Measurements from ENCODE around the gene LCP1. TPM values are rescaled to one million over a fixed set of nuclear protein-coding genes. Genes with fewer than 3 reads are reported as not detected.
A peak's percentile ranks its signal among the peaks of the same experiment; 100 is the strongest.
"Not testable (repeated sequence)": the region's sequence is repeated elsewhere in the genome, so short reads cannot be mapped to it uniquely, and the experiment has no call there.

Gene LCP1
- total RNA-seq, 1 experiment from 2014 or later, result 73.0 TPM

DNA sequence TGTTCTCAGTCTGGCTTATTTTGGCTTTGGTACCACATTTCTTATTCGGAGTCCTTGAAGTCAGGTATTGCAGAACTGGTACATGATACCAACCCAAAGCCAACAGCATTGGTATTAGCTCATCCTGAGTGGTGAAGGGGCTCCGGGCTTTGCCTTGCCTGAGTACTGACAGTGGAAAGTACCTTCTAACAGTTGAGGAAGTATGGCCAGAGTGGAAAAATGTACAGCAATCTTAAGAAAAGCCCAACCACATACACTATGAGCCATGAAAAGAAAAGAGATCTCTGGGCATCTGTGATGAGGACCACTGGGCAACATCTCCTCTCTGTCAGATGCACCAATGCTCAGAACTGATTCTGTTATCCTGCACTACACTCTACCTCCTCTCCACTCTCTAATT lies 8.3 kb downstream of the LCP1 start:
- no peaks in the 10 kb centered on the region for H3K9me3 ChIP-seq (replicated peaks)
- peaks cover 37% of the 10 kb centered on the region for H3K4me1 ChIP-seq (replicated peaks)
- no peak overlapping the region for H3K4me3 ChIP-seq
- H3K27me3 ChIP-seq (replicated peaks), result no peaks in the 10 kb centered on the region
- no peaks in the 10 kb centered on the region; the same call in 1 of the 2 replicates for H3K36me3 ChIP-seq
- H3K27ac ChIP-seq, result no peak overlapping the region
- no peak for DNase-seq (ENCODE audit: low read depth in 1 of 2, low spot score in 2 of 2)

DNA sequence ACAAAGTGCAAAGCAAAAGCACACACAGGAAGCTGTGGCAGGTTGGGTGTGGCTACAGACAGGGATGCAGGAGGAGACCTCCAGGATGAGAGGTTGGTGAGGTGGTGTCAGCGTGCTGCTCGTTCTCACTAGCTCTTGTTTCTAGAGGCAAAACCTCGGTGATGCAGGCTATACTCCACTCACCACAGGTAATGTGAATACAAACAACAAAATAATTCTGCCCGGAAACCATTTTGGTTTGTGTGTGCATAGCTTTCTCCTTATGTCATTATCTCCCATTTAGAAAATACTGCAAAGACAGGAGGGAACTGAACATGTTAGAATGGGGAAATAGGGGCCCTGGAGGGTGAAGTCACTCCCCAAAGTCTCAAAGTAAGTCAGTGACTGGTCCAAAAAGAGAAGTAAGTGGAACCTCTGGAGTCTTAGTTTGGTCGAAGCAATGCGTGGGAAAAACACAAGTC lies 9.4 kb downstream of the LCP1 start:
- Histone ChIP-seq H3K27me3 (replicated peaks) (no peaks in the 10 kb centered on the region), H3K9me3 (replicated peaks) (no peaks in the 10 kb centered on the region), H3K4me3 (no peak overlapping the region), H3K27ac (peak overlapping the region; percentile 18), H3K4me1 (replicated peaks) (peaks cover 48% of the 10 kb centered on the region), H3K36me3 (no peaks in the 10 kb centered on the region; the same call in 1 of the 2 replicates)
- DNase-seq (ENCODE audit: low read depth in 1 of 2, low spot score in 2 of 2), result peak in 1 of 2 experiments; percentile 44

DNA sequence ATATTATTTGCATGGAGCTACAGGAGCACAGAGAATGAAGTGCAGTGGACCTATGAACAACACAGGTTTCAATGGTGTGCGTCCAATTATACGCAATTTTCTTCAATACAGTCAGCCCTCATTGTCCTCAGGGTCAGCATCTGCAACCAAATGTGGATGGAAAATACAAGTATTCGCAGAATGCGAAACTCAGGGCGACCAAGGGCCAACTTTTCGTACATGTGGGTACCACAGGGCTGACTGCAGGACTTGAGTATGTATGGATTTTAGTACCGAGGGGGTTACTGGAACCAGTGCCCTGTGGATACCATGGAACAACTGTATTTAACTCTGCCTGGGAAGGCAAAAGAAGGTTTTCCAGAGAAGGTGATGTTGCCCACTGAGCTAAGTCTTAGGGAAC lies 10.2 kb downstream of the LCP1 start:
- H3K27me3 ChIP-seq (replicated peaks), result no peaks in the 10 kb centered on the region
- no peak for DNase-seq (ENCODE audit: low read depth in 1 of 2, low spot score in 2 of 2)
- no peak overlapping the region for H3K27ac ChIP-seq
- peaks cover 56% of the 10 kb centered on the region for H3K4me1 ChIP-seq (replicated peaks)
- no peaks in the 10 kb centered on the region for H3K9me3 ChIP-seq (replicated peaks)
- no peak overlapping the region for H3K4me3 ChIP-seq
- H3K36me3 ChIP-seq, result no peaks in the 10 kb centered on the region; the same call in 1 of the 2 replicates

DNA sequence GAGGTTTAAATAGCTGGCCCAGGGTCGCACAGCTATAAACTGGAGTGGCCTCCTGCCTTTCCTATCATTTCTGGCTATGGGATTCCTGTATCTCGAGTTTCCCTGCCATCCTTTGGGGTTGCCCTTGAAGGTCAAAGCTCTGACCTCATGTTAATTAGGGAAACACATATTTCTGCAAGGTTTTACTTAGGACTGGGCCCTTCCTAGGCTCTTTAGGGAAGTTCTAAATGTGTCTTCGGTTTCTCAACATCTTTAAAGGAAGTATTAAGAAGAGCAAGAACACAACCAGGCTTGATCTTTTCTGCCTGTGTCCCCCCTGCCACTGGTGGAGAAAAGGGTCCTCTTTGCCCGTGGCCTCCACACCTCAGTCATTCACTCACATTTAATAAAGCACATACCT lies 10.8 kb downstream of the LCP1 start:
- DNase-seq (ENCODE audit: low read depth in 1 of 2, low spot score in 2 of 2), result no peak
- no peaks in the 10 kb centered on the region; the same call in 1 of the 2 replicates for H3K36me3 ChIP-seq
- H3K4me3 ChIP-seq, result no peak overlapping the region
- peaks cover 61% of the 10 kb centered on the region for H3K4me1 ChIP-seq (replicated peaks)
- no peaks in the 10 kb centered on the region for H3K27me3 ChIP-seq (replicated peaks)
- H3K27ac ChIP-seq, result no peak overlapping the region
- no peaks in the 10 kb centered on the region for H3K9me3 ChIP-seq (replicated peaks)

DNA sequence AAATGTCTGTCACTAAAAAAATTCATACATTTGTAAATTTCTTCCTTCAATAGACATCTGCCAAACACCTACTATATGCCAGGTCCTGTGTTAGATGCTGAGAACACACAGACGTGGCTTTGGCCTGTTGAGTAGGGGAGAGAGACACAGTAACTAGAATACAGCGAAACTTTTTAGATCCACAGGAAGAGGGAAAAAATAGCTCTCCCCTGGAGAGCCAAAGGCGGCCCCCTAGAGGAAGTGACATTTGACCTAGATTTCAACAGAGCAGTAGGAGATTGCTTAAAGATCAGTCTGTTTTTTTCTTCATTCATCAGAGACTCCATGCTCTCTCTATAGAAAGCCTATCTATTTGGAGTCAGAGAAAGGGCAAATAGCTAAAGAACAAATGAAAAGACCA lies 11.3 kb downstream of the LCP1 start:
- Histone ChIP-seq H3K36me3 (no peaks in the 10 kb centered on the region; the same call in 1 of the 2 replicates), H3K27ac (no peak overlapping the region), H3K9me3 (replicated peaks) (no peaks in the 10 kb centered on the region), H3K4me1 (replicated peaks) (peaks cover 66% of the 10 kb centered on the region), H3K27me3 (replicated peaks) (no peaks in the 10 kb centered on the region), H3K4me3 (no peak overlapping the region)
- DNase-seq (ENCODE audit: low read depth in 1 of 2, low spot score in 2 of 2), result no peak

DNA sequence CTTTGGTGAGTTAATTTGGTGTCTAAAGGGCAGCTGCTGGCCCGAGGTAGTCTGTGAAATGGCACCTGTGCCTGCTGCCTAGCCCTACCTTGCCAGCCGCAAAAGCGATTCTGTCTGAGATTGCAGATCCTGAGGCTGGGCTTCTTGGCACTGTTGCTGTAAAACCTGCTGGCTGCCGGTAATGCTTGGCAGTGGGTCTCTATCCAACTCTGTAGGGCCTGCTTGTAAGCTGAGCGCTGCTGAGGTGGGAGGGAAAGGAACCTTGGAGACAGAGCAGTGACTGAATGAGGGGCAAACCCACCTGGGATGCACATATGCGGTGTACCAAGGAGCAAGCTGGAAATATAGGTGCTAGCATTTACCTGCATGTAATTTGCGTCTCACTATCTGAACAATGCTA lies 11.7 kb downstream of the LCP1 start:
- Histone ChIP-seq H3K36me3 (no peaks in the 10 kb centered on the region; the same call in 1 of the 2 replicates), H3K9me3 (replicated peaks) (no peaks in the 10 kb centered on the region), H3K4me1 (replicated peaks) (peaks cover 71% of the 10 kb centered on the region), H3K4me3 (no peak overlapping the region), H3K27ac (no peak overlapping the region), H3K27me3 (replicated peaks) (no peaks in the 10 kb centered on the region)
- no peak for DNase-seq (ENCODE audit: low read depth in 1 of 2, low spot score in 2 of 2)

DNA sequence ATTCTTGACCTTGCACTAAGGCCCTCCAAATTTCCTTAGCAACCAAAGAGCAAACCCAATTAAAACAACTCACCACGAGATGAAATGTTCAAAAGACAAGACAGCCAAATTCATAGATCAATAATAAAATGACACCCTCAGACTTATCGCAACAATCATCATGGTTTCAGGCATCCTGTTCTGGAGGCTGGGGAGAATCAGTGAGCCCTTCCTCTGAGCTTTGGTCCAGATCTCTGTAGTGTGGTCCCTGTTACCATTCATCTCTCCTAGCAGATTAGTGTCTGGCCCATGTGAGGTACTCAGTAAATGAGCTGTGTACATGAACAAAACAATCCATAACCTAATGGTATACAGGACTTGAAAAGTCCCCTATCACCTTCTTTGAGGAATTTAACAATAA lies 12.2 kb downstream of the LCP1 start:
- Histone ChIP-seq H3K27me3 (replicated peaks) (no peaks in the 10 kb centered on the region), H3K9me3 (replicated peaks) (no peaks in the 10 kb centered on the region), H3K4me3 (no peak overlapping the region), H3K36me3 (no peaks in the 10 kb centered on the region; the same call in 1 of the 2 replicates), H3K27ac (no peak overlapping the region), H3K4me1 (replicated peaks) (peaks cover 76% of the 10 kb centered on the region)
- no peak for DNase-seq (ENCODE audit: low read depth in 1 of 2, low spot score in 2 of 2)

DNA sequence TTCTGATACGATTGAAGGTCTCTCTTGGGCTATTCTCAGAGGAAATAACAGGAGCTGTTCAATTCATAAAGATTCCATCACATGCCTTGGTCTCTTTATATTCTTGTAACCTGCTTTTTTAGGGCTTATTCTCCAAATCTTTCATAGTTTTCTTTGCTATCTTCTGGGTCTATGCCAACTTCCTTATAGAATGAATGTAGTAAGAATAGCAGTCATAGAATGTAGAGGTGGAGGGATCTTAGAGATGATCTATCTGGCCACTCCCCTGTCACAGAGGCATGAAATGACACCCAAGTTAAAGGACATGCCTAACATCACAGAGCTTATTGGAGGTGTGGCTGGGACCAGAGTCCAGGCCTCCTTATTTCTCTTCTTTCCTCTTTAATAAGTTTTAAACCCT lies 13.2 kb downstream of the LCP1 start:
- Histone ChIP-seq H3K4me1 (replicated peaks) (peaks cover 77% of the 10 kb centered on the region), H3K27ac (peak overlapping the region; percentile 13; the same call in 1 of the 2 replicates), H3K4me3 (no peak overlapping the region), H3K9me3 (replicated peaks) (no peaks in the 10 kb centered on the region), H3K36me3 (no peaks in the 10 kb centered on the region; the same call in 1 of the 2 replicates), H3K27me3 (replicated peaks) (no peaks in the 10 kb centered on the region)
- no peak for DNase-seq (ENCODE audit: low read depth in 1 of 2, low spot score in 2 of 2)

DNA sequence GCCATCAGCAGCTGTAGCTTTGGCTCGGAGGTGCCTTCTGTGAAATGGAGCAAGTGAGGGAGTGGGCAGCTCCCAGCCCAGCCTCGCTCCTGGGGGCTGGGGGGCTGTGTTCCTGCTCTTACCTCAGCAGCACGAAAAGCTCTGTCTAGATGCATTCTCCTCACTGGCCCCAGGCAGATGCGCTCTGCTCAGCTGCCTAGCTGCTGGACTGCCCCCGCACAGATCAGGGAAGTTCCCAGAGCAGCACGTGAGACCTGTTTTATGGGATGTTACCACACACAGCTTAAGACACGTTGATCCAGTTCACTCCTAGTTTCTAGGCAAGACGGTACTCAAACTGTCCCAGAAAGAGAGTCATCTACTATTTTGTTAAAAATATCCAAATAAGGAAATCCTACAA lies 13.6 kb downstream of the LCP1 start:
- no peaks in the 10 kb centered on the region for H3K36me3 ChIP-seq
- H3K4me3 ChIP-seq, result no peak overlapping the region
- no peaks in the 10 kb centered on the region for H3K9me3 ChIP-seq (replicated peaks)
- peaks cover 73% of the 10 kb centered on the region for H3K4me1 ChIP-seq (replicated peaks)
- DNase-seq (ENCODE audit: low read depth in 1 of 2, low spot score in 2 of 2), result peak; percentile 34 to 50
- H3K27ac ChIP-seq, result peak overlapping the region; percentile 13; the same call in 1 of the 2 replicates
- no peaks in the 10 kb centered on the region for H3K27me3 ChIP-seq (replicated peaks)

DNA sequence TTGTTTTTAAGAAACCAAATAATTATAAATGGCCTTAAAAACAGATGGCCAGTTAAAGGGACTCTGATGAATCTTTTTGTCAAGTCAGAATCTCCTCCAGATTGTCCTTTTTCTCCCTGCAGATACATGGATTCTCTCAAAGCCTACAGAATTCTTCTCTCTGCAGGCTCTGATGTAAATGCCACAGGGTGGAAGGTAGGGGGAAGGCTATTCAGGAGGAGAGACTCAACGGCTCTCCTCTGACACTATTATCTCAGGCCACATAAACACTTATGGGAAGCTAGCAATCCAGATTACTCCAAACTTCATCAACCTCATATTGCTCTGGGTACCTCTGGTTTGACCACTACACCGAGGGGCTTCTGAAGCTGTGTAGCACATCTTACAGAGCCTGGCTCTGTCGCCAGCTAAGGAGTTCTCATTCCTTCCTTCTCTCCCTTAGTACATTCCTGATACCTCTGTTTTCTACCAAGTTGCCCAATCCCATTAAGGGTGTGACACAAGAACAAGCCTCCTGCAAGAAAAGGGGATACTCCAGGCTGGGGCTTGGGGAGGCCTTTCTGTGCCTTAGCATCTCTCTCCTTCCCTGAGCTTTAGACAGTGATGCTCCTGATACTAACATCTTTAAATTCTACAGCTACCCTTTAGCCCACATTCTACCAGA lies 14.9 kb downstream of the LCP1 start:
- H3K27me3 ChIP-seq (replicated peaks), result no peaks in the 10 kb centered on the region
- DNase-seq (ENCODE audit: low read depth in 1 of 2, low spot score in 2 of 2), result no peak
- H3K9me3 ChIP-seq (replicated peaks), result no peaks in the 10 kb centered on the region
- no peak overlapping the region for H3K27ac ChIP-seq
- H3K4me3 ChIP-seq, result no peak overlapping the region
- H3K4me1 ChIP-seq (replicated peaks), result peaks cover 60% of the 10 kb centered on the region
- no peaks in the 10 kb centered on the region for H3K36me3 ChIP-seq

DNA sequence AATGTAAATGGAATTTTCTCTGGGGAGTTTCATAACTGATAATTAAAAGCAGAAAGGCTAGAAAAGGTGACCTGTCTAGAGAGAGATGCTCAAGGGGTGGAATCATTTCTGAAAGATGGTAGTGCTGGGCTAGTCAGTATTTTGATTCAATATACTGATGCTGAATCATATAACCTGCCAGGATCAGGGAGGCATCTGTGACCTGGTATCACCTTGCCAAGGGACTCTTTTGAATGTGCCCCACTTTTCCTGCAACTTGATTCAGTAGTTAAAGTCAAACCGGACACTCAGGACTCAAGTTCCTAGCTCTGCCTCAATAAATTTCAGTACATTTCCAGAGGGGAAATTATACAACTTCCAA lies 15.8 kb downstream of the LCP1 start:
- no peaks in the 10 kb centered on the region for H3K9me3 ChIP-seq (replicated peaks)
- H3K27me3 ChIP-seq (replicated peaks), result no peaks in the 10 kb centered on the region
- peak overlapping the region; percentile 46; the same call in 1 of the 2 replicates for H3K27ac ChIP-seq
- no peak for DNase-seq (ENCODE audit: low read depth in 1 of 2, low spot score in 2 of 2)
- no peak overlapping the region for H3K4me3 ChIP-seq
- H3K36me3 ChIP-seq, result no peaks in the 10 kb centered on the region
- H3K4me1 ChIP-seq (replicated peaks), result peaks cover 56% of the 10 kb centered on the region

DNA sequence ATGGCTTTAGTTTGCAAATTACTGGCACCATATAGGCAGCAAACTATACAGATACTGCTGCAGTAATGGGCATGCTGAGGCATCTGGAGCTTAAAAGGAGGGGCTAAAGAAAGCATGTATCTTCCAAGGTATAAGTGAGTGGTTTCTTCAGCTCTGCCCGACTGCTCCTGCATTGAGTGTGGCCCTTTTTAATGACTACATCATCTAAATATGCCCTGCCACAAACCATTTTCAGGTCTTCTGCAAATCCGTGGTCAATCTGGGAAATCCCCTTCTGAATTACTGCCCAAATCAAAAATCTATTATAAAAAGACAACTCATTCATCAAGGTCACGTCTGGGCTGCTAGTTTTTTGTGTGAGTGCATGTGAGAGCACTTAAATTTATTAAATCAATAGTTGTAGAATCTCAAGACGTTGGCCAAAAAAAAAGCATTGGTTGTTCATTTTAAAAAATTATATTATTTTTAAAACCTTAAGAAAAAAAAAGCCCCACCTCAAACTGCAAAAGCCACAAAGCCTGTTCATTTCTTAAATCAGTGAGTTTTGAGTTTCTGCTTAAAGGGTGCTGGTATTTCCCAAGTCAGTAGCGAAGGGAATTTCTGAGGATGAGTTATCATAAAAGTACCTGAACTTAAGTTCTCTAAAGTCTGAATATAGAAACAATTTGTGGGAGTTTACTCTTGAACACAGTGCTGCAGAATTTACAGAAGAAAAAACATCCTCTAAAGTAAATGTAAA lies 16.3 kb downstream of the LCP1 start:
- no peak overlapping the region for H3K4me3 ChIP-seq
- H3K4me1 ChIP-seq (replicated peaks), result peaks cover 52% of the 10 kb centered on the region
- DNase-seq (ENCODE audit: low read depth in 1 of 2, low spot score in 2 of 2), result peak; percentile 51 to 58
- no peaks in the 10 kb centered on the region for H3K36me3 ChIP-seq
- H3K27me3 ChIP-seq (replicated peaks), result no peaks in the 10 kb centered on the region
- peak overlapping the region; percentile 46 for H3K27ac ChIP-seq
- H3K9me3 ChIP-seq (replicated peaks), result no peaks in the 10 kb centered on the region

DNA sequence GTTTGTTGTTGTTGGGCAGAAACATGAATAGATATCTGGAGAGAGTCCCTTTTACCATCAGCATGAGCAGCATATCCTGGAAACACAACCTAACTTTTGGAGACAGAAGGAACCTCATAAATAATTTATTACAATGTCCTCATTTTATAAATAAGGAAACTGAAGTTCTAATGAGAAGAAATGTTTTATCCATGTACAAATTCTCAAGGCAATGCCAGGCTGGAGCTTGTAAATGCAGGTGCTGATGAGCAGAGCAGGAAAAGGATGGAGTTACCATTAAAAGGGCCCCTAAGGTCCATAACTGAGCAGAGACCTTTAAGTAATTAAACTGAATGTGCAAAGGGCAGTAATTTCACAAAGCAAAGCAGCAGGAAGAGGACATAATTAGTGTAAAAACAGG lies 17.3 kb downstream of the LCP1 start:
- Histone ChIP-seq H3K9me3 (replicated peaks) (no peaks in the 10 kb centered on the region), H3K27me3 (replicated peaks) (no peaks in the 10 kb centered on the region), H3K4me3 (no peak overlapping the region), H3K36me3 (no peaks in the 10 kb centered on the region; the same call in 1 of the 2 replicates), H3K4me1 (replicated peaks) (peaks cover 50% of the 10 kb centered on the region), H3K27ac (no peak overlapping the region)
- no peak for DNase-seq (ENCODE audit: low read depth in 1 of 2, low spot score in 2 of 2)

DNA sequence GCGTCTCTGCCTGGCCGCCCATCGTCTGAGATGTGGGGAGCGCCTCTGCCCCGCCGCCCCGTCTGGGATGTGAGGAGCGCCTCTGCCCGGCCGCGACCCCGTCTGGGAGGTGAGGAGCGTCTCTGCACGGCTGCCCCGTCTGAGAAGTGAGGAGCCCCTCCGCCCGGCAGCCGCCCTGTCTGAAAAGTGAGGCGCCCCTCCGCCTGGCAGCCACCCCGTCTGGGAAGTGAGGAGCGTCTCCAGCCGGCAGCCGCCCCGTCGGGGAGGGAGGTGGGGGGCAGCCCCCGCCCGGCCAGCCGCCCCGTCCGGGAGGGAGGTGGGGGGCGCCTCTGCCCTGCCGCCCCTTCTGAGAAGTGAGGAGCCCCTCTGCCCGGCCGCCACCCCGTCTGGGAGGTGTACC lies 19.2 kb downstream of the LCP1 start:
- DNase-seq (ENCODE audit: low read depth in 1 of 2, low spot score in 2 of 2); H3K36me3 ChIP-seq; H3K9me3 ChIP-seq (replicated peaks): not testable (repeated sequence)

More for the DNA sequence above, 19.2 kb downstream of the LCP1 start:
- not testable (repeated sequence) for H3K27me3 ChIP-seq (replicated peaks); H3K4me3 ChIP-seq; H3K27ac ChIP-seq
- H3K4me1 ChIP-seq (replicated peaks), result peaks cover 34% of the 10 kb centered on the region

All from SJSA1 (cell line).